HG03108 (cell line): ENCODE measurements around the gene DNAI2.

Source experiments
- ATAC-seq: cut with Tn5 transposase; IDR thresholded peaks from one replicate; pipeline ENCODE4 v1.9.1; 2021; ENCODE audit warnings: moderate library complexity; ENCODE audit not compliant: unreplicated experiment

DNAI2 gene

GRCh38 chr17:74274060-74274708, at the start of gene DNAI2:
Gene DNAI2 (plus strand): TSS chr17:74274234. CDS start chr17:74281818, 7,584 bp downstream.
- ATAC-seq: no peak

- no peak for ATAC-seq
Observed at GRCh38 chr17:74224959-74225725, 48.9 kb upstream of the DNAI2 start.

- no peak for ATAC-seq
Observed at GRCh38 chr17:74226252-74226651, 47.8 kb upstream of the DNAI2 start.

GRCh38 chr17:74227271-74228080, 46.6 kb upstream of the DNAI2 start:
- ATAC-seq: no peak

GRCh38 chr17:74228306-74228978, 45.6 kb upstream of the DNAI2 start:
- no peak for ATAC-seq

- ATAC-seq: no peak
Observed at GRCh38 chr17:74230896-74231295, 43.1 kb upstream of the DNAI2 start.

GRCh38 chr17:74231928-74232907, 41.8 kb upstream of the DNAI2 start:
- ATAC-seq: no peak

- ATAC-seq: no peak
Observed at GRCh38 chr17:74233937-74234336, 40.1 kb upstream of the DNAI2 start.

GRCh38 chr17:74234486-74234885, 39.5 kb upstream of the DNAI2 start:
- no peak for ATAC-seq

GRCh38 chr17:74235040-74235581, 38.9 kb upstream of the DNAI2 start:
- ATAC-seq: no peak

GRCh38 chr17:74235911-74236371, 38.1 kb upstream of the DNAI2 start:
- no peak for ATAC-seq

- no peak for ATAC-seq
Observed at GRCh38 chr17:74237321-74237720, 36.7 kb upstream of the DNAI2 start.

- no peak for ATAC-seq
Observed at GRCh38 chr17:74239172-74239571, 34.9 kb upstream of the DNAI2 start.

GRCh38 chr17:74240618-74241205, 33.3 kb upstream of the DNAI2 start:
- no peak for ATAC-seq

GRCh38 chr17:74241431-74241830, 32.6 kb upstream of the DNAI2 start:
- no peak for ATAC-seq

- no peak for ATAC-seq
Observed at GRCh38 chr17:74241847-74242246, 32.2 kb upstream of the DNAI2 start.

- ATAC-seq: no peak
Observed at GRCh38 chr17:74243013-74243755, 30.9 kb upstream of the DNAI2 start.

GRCh38 chr17:74244128-74244527, 29.9 kb upstream of the DNAI2 start:
- no peak for ATAC-seq
